Measurements from ENCODE around the gene RBM10. TPM values are rescaled to one million over a fixed set of nuclear protein-coding genes. Genes with fewer than 3 reads are reported as not detected.

Gene RBM10
- total RNA-seq, 1 donor from 2014 or later, result 29.6 TPM

GRCh38 chrX:47172549-47172948 is 27.5 kb downstream of the RBM10 start:
- Mint-ChIP-seq H3K27me3 (ENCODE audit: low read depth) (no peaks in the 10 kb centered on the region), H3K27ac (ENCODE audit: unreplicated experiment) (no peak overlapping the region), H3K4me1 (ENCODE audit: low read depth) (no peaks in the 10 kb centered on the region), H3K9me3 (ENCODE audit: low read depth) (no peaks in the 10 kb centered on the region), H3K36me3 (ENCODE audit: low read depth) (peaks cover 9% of the 10 kb centered on the region), H3K4me3 (ENCODE audit: unreplicated experiment) (no peak overlapping the region)
- no peak for TF ChIP-seq CTCF (IDR thresholded peaks at IDR 0.05)
- peak; percentile 55 for DNase-seq (ENCODE audit: low spot score)

- H3K36me3 Mint-ChIP-seq (ENCODE audit: low read depth), result peaks cover 13% of the 10 kb centered on the region
- no peaks in the 10 kb centered on the region for H3K4me1 Mint-ChIP-seq (ENCODE audit: low read depth)
- H3K9me3 Mint-ChIP-seq (ENCODE audit: low read depth), result no peaks in the 10 kb centered on the region
- H3K27me3 Mint-ChIP-seq (ENCODE audit: low read depth), result no peaks in the 10 kb centered on the region
- H3K4me3 Mint-ChIP-seq (ENCODE audit: unreplicated experiment), result no peak overlapping the region
- TF ChIP-seq CTCF (IDR thresholded peaks at IDR 0.05), result no peak
- no peak overlapping the region for H3K27ac Mint-ChIP-seq (ENCODE audit: unreplicated experiment)
- peak; percentile 37 for DNase-seq (ENCODE audit: low spot score)
Observed at GRCh38 chrX:47172971-47173792, 28.2 kb downstream of the RBM10 start.

GRCh38 chrX:47174376-47174775 is 29.4 kb downstream of the RBM10 start:
- Mint-ChIP-seq H3K27me3 (ENCODE audit: low read depth) (no peaks in the 10 kb centered on the region), H3K4me1 (ENCODE audit: low read depth) (peaks cover under 1% of the 10 kb centered on the region), H3K9me3 (ENCODE audit: low read depth) (no peaks in the 10 kb centered on the region), H3K27ac (ENCODE audit: unreplicated experiment) (no peak overlapping the region), H3K36me3 (ENCODE audit: low read depth) (peaks cover 11% of the 10 kb centered on the region), H3K4me3 (ENCODE audit: unreplicated experiment) (no peak overlapping the region)
- TF ChIP-seq CTCF (IDR thresholded peaks at IDR 0.05), result no peak
- peak; percentile 54 for DNase-seq (ENCODE audit: low spot score)

- Mint-ChIP-seq H3K27ac (ENCODE audit: unreplicated experiment) (no peak overlapping the region), H3K27me3 (ENCODE audit: low read depth) (no peaks in the 10 kb centered on the region), H3K36me3 (ENCODE audit: low read depth) (peaks cover 12% of the 10 kb centered on the region), H3K9me3 (ENCODE audit: low read depth) (no peaks in the 10 kb centered on the region), H3K4me3 (ENCODE audit: unreplicated experiment) (no peak overlapping the region), H3K4me1 (ENCODE audit: low read depth) (peaks cover 3% of the 10 kb centered on the region)
- TF ChIP-seq CTCF (IDR thresholded peaks at IDR 0.05), result no peak
- DNase-seq (ENCODE audit: low spot score), result peak; percentile 72
Observed at GRCh38 chrX:47174846-47175587, 30.0 kb downstream of the RBM10 start.

GRCh38 chrX:47175588-47175980 is 30.6 kb downstream of the RBM10 start:
- H3K27ac Mint-ChIP-seq (ENCODE audit: unreplicated experiment), result no peak overlapping the region
- TF ChIP-seq CTCF (IDR thresholded peaks at IDR 0.05), result no peak
- no peaks in the 10 kb centered on the region for H3K9me3 Mint-ChIP-seq (ENCODE audit: low read depth)
- H3K4me3 Mint-ChIP-seq (ENCODE audit: unreplicated experiment), result no peak overlapping the region
- H3K4me1 Mint-ChIP-seq (ENCODE audit: low read depth), result peaks cover 3% of the 10 kb centered on the region
- H3K36me3 Mint-ChIP-seq (ENCODE audit: low read depth), result peaks cover 12% of the 10 kb centered on the region
- no peaks in the 10 kb centered on the region for H3K27me3 Mint-ChIP-seq (ENCODE audit: low read depth)
- DNase-seq (ENCODE audit: low spot score), result peak; percentile 68

Measured in chondrocyte (in vitro differentiated cells).